ENCODE data around the gene HM13.

DNA sequence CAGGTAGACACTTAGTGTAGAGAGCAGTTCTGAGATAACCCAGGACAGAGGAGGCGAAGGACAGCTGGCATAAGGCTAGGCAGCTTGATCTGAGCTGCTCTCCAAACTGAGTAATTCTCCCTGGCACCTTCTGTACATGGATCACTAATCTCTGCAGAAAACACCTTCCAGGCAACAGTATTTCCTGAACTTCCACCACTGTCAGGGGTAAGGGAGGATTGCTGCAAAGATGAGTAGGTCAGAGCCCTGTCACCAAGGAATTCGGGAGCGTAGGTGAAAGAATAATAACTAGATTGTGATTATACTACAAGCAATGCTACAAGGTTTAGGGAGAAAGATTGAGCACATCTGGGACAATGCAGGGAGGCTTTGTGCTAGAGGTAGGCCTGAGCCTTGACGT is 1.9 kb downstream of the HM13 start:
- TF ChIP-seq POLR2A (IDR thresholded peaks at IDR 0.05; ENCODE audit: low read depth, low read length): no peak
- TF ChIP-seq, protein P1, sequence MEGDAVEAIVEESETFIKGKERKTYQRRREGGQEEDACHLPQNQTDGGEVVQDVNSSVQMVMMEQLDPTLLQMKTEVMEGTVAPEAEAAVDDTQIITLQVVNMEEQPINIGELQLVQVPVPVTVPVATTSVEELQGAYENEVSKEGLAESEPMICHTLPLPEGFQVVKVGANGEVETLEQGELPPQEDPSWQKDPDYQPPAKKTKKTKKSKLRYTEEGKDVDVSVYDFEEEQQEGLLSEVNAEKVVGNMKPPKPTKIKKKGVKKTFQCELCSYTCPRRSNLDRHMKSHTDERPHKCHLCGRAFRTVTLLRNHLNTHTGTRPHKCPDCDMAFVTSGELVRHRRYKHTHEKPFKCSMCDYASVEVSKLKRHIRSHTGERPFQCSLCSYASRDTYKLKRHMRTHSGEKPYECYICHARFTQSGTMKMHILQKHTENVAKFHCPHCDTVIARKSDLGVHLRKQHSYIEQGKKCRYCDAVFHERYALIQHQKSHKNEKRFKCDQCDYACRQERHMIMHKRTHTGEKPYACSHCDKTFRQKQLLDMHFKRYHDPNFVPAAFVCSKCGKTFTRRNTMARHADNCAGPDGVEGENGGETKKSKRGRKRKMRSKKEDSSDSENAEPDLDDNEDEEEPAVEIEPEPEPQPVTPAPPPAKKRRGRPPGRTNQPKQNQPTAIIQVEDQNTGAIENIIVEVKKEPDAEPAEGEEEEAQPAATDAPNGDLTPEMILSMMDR (IDR thresholded peaks at IDR 0.05; ENCODE audit: extremely low read depth in 1 of 2, insufficient read depth in 1 of 2, low read depth in 1 of 2, low read length in 2 of 2): no peak
- TF ChIP-seq EZH2 (IDR thresholded peaks at IDR 0.05; ENCODE audit: borderline replicate concordance, low read depth, low read length, severe bottlenecking): no peak
- TF ChIP-seq, protein P2, sequence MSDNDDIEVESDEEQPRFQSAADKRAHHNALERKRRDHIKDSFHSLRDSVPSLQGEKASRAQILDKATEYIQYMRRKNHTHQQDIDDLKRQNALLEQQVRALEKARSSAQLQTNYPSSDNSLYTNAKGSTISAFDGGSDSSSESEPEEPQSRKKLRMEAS (IDR thresholded peaks at IDR 0.05; ENCODE audit: insufficient read depth, insufficient read length): no peak
- no peak for TF ChIP-seq POLR2AphosphoS5 (IDR thresholded peaks at IDR 0.05; ENCODE audit: insufficient read depth, low read depth, low read length)

Data from endothelial cell of umbilical vein (primary cell).